Activated gamma-delta T cell treated with Interleukin-2 at 50 U/mL for 16 hours (primary cell): ENCODE measurements around the gene PAPOLA.

Experiments
- DNase-seq: peaks from one replicate; pipeline ENCODE4 v3.0.0-alpha.2; 2020

Gene PAPOLA

GRCh38 chr14:96568621-96569020 is 66.4 kb downstream of the PAPOLA start:
- DNase-seq, result no peak

- no peak for DNase-seq
Observed at GRCh38 chr14:96571311-96571710, 69.1 kb downstream of the PAPOLA start.

GRCh38 chr14:96573473-96574100 is 71.4 kb downstream of the PAPOLA start:
- no peak for DNase-seq

GRCh38 chr14:96574171-96574632 is 72.0 kb downstream of the PAPOLA start:
- DNase-seq, result no peak

GRCh38 chr14:96574633-96575632 is 72.8 kb downstream of the PAPOLA start:
- no peak for DNase-seq

DNA sequence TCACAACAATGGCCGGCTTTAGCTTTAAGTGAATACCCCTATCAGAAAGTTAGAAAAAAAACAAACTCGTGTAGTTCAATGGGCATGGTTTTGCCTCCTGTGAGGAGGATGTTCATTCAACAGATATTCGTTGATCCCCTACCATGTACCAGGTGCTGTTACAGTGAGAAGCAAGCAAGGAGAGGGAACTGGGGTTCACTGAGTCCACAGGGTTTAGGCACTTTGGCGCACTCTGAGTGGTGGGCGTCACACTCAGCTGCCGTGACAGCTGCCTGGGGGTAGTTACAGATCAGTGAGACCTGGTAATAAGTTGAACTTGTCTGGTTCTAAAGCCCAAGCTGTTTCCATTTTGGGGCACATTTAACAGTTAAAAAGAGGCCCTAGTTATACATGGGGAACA is 74.2 kb downstream of the PAPOLA start:
- DNase-seq, result no peak

DNA sequence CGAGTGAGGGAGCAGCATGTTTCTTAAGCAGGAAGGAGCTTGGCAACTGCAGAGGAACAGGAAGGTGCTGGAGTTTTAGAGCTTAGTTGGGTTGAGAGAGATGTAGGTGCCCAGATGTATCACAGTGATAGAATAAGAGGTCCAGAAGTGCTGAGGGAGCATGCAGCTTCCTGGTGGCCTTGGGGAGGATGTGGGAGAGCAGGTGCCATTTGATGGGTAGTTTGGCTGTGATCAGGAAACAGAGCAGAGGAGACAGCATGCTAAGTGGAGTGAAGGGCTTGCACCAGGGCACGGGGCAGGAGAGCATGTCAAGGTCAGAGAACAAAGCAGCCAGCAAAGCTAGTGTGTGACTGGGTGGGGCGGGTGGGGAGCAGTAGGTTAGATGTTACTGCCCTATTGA is 74.8 kb downstream of the PAPOLA start:
- no peak for DNase-seq

DNA sequence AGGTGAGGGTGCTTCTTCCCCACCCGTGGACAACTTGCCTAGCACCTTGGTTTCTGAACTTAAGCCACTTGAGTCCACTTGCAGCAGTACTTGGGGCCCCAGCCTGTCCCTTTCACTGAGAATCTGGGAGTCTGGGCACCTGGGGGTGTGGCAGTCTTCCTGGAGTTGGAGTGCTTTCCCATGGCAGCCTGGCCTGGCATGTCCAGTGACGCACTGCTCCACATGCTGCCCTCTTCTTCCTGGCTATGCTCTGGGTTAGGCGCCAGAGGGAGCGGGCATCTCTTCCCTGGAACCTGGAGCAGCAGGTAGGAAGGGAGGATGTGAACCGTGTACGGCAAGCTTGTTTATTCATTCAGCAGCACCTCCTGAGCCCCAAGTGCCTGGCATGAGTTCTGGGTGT is 76.4 kb downstream of the PAPOLA start:
- no peak for DNase-seq

DNA sequence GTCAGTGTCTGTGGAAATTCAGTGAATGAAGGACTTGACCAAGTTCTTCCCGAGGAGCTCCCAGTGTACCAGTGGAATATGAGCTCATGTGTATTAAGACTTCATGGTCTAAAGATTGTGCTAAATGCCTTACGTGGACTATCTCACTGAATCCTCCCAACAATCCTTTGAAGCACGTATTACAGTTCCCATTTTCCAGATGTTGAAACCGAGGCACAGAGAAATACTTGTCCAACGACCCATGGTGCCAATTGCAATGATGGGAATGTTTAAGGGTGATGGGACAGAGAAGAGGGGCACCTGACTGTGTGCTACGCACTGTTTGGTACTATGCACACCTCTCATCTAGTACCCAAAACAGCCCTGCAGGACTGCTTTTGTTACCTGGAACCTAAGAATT is 77.2 kb downstream of the PAPOLA start:
- DNase-seq, result no peak

GRCh38 chr14:96579855-96580254 is 77.7 kb downstream of the PAPOLA start:
- no peak for DNase-seq

- DNase-seq, result no peak
Observed at GRCh38 chr14:96580566-96580965, 78.4 kb downstream of the PAPOLA start.

GRCh38 chr14:96581026-96581425 is 78.8 kb downstream of the PAPOLA start:
- DNase-seq, result no peak

DNA sequence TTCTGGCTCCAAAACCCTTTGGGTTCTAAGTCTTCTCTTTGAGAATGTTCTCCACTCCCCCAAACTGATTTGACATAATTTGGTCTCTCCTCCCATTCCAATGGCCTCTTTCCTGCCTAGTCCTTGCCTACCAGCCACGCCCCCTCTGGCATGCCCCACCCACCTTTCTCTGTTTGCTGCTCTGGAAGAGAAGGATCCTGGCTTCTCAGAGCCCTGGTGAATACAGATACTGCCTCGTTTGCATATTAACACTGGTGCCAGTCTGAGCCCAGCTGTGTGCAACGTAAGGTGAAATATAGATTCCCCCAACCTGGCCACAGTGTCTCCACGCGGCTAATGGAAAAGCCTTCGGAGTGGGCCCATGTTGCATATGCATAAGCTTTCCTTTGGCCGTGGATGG is 79.7 kb downstream of the PAPOLA start:
- no peak for DNase-seq

- DNase-seq, result no peak
Observed at GRCh38 chr14:96582411-96582961, 80.3 kb downstream of the PAPOLA start.

GRCh38 chr14:96582995-96583394 is 80.8 kb downstream of the PAPOLA start:
- DNase-seq, result no peak

DNA sequence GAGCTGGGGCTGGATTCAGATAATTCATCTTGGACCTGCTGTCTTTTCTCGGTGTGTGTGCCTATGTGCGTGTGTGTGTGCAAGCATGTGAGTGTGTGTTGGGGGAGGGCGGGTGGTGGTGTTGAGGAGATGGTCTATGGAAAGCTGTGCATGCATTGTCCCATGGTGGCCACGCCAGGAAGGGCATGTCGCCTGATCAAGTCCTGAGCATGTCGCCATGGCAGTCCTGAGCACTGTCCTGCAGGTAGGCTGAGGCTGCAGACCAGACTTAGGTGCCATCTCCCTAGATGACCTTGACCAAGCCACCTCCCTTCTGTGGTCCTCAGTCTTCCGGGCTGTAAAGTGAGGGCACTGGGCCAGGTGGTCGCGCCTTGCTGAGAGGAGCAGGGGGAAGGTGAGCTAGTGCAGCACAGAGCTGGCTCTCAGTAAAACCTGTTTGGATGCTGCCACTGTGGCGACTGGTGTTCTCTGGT is 81.4 kb downstream of the PAPOLA start:
- no peak for DNase-seq

DNA sequence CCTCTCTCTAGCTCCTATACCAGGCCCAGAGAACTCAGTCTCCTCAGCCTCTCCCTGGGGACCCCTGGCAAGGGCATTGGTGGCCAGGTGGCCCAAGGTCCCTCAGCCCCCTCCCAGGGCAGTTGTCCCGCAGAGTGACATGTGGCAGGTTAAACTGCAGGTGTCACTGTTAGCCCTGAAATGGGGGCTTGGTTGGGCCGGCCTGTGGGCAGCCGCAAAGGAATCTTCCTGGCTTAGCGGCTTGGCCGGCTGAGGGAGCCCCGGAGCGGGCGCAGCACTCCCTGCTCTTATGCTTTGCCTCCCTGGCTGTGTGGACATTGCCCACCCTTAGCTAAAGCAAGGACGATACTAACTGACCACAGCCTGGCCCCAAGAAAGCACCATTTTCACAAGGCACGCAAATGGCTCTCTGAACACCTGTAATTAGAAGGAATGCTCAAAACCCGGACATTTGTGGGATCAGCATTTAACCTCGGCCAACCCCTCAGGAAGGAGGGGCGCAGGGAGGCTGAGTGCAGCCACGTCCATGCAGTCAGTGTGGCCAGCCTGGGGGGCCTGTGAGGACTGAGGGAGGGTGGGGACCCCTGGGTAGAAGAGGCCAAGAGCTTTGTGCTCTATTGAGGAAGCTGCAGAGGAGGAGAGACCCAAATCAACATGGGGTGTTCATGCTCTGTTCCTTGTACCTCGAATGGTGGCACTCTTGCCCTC is 82.2 kb downstream of the PAPOLA start:
- no peak for DNase-seq

DNA sequence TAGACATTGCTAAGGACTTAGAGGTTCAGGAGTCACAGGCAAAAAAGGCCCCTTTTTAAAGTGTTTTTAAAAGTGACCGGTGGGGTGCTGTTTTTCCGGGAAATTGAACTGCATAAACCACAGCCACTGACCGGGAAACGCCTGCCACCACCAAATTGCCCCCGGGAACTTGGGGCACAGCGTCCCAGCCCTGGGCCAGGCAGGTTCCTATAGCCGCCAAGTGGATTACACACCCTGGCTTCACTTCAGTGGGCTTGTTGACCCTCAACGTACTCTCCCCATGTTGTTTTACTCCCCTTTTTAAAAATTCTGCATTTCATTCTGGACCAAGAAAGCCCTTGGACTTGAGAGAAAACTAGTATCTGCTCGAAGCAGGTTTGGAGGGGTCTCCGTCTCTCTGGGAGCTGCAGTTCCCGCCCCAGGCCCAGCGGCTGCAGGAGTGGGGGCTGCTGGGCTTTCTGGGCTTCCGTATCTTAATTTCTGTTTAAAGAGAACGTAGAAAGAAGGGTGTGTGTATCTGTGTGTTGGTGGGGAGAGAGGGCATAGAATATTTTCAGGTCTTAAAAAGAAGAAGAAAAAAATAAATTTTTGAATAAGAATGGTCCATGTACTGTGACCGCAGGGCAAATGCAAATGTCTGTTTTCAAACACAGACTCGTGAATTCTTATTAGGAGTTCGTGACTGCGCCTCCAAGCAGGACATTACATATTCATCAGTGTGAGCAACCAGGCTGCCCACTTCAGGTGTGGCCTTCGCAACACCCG is 82.9 kb downstream of the PAPOLA start:
- DNase-seq, result no peak

GRCh38 chr14:96585672-96586013 is 83.5 kb downstream of the PAPOLA start:
- no peak for DNase-seq

- no peak for DNase-seq
Observed at GRCh38 chr14:96586056-96586455, 83.9 kb downstream of the PAPOLA start.

- DNase-seq, result no peak
Observed at GRCh38 chr14:96586921-96587822, 85.0 kb downstream of the PAPOLA start.
